B cell (primary cell): ENCODE results near the gene ICOSLG. TPM values are rescaled to one million over a fixed set of nuclear protein-coding genes. Genes with fewer than 3 reads are reported as not detected.
"Not testable (repeated sequence)": the region's sequence is repeated elsewhere in the genome, so short reads cannot be mapped to it uniquely, and the experiment has no call there.

Experiments
- ATAC-seq: fragments of 200-7000 bp; cut with Tn5 transposase; one replicate; pipeline ENCODE4 v1.10.0; 2021; ENCODE audit warnings: low read depth, mild to moderate bottlenecking, moderate number of reproducible peaks, moderate library complexity
- CTCF ChIA-PET: fragments of 350-600 bp; sonication (Branson Sonifier 250); formaldehyde crosslinking; loops from one replicate; lab custom pipeline; 2021; ENCODE audit warnings: antibody characterized with exemption, inconsistent platforms; lab: Charles Lee
- POLR2A ChIA-PET: fragments of 350-600 bp; sonication (Branson Sonifier 250); formaldehyde crosslinking; loops from one replicate; lab custom pipeline; 2021; ENCODE audit warnings: antibody characterized with exemption; lab: Charles Lee
- DNase-seq: peaks from one replicate; pipeline ENCODE4 v3.0.0; 2013
- H2AFZ ChIP-seq: 2 replicates; pipeline ENCODE4 v1.6.1; 2012; ENCODE audit warnings: mild to moderate bottlenecking, low read depth, low read length; ENCODE audit not compliant: insufficient read depth, poor library complexity, severe bottlenecking
- H3K27ac ChIP-seq, 2 donors: 1 replicate in 1 of 2; 2 replicates in 1 of 2; pipeline ENCODE4 v1.5.1; 2012 to 2013; ENCODE audit warnings: low read length in 2 of 2, mild to moderate bottlenecking in 2 of 2, moderate library complexity in 1 of 2
- H3K27me3 ChIP-seq, 4 experiments: fragments of 200-600 bp in 1 of 4; sonication (generic) in 1 of 4; replicated peaks in 1 of 4; 1 replicate in 2 of 4; 2 replicates in 2 of 4; pipeline versions ENCODE4 v1.6.1 to v1.7.0; 2013 to 2016; ENCODE audit warnings: low read length in 3 of 4, mild to moderate bottlenecking in 2 of 4, mixed read lengths in 1 of 4, moderate library complexity in 1 of 4; ENCODE audit not compliant: insufficient read depth in 4 of 4, control insufficient read depth in 3 of 4; ENCODE audit errors: control extremely low read depth in 1 of 4
- H3K36me3 ChIP-seq, 2 experiments: replicated peaks in 1 of 2; 1 replicate in 1 of 2; 2 replicates in 1 of 2; pipeline versions ENCODE4 v1.6.1 to v1.7.1; 2013; ENCODE audit warnings: low read length in 1 of 2; ENCODE audit not compliant: insufficient read depth in 2 of 2, control insufficient read depth in 1 of 2; ENCODE audit errors: control extremely low read depth in 1 of 2, extremely low read depth in 1 of 2
- H3K4me1 ChIP-seq, 2 donors: fragments of 200-600 bp in 1 of 2; sonication (generic) in 1 of 2; 1 replicate in 1 of 2; 2 replicates in 1 of 2; pipeline versions ENCODE4 v1.5.1 to v1.6.1; 2013 to 2017; ENCODE audit warnings: low read length in 2 of 2; ENCODE audit not compliant: control insufficient read depth in 2 of 2, insufficient read depth in 2 of 2
- H3K4me2 ChIP-seq: replicated peaks from 2 replicates; pipeline ENCODE3; 2012; ENCODE audit warnings: mild to moderate bottlenecking, low read depth, low read length; ENCODE audit not compliant: poor library complexity, severe bottlenecking
- H3K4me3 ChIP-seq, 5 experiments: fragments of 200-600 bp in 1 of 5; sonication (generic) in 1 of 5; 1 replicate in 3 of 5; 2 replicates in 2 of 5; pipeline versions ENCODE4 v1.5.1 to v1.7.0; 2011 to 2016; ENCODE audit warnings: low read length in 4 of 5, mild to moderate bottlenecking in 4 of 5, low read depth in 2 of 5, control low read depth in 1 of 5, moderate library complexity in 1 of 5; ENCODE audit not compliant: insufficient read depth in 1 of 5; ENCODE audit errors: control extremely low read depth in 1 of 5, extremely low read depth in 1 of 5
- H3K79me2 ChIP-seq: fragments of 200-600 bp; sonication (generic); one replicate; pipeline ENCODE4 v1.6.0; 2016; ENCODE audit warnings: low read length; ENCODE audit not compliant: control insufficient read depth, insufficient read depth
- H3K9ac ChIP-seq: fragments of 200-600 bp; sonication (generic); 2 replicates; pipeline ENCODE4 v1.6.1; 2017; ENCODE audit warnings: mild to moderate bottlenecking, low read length, moderate library complexity
- H3K9me3 ChIP-seq, 3 donors: one replicate each; pipeline versions ENCODE4 v1.6.1 to v1.7.1; 2013; ENCODE audit warnings: low read length in 2 of 3; ENCODE audit not compliant: control insufficient read depth in 2 of 3, insufficient read depth in 1 of 3; ENCODE audit errors: control extremely low read depth in 1 of 3
- H4K20me1 ChIP-seq: 2 replicates; pipeline ENCODE4 v1.6.0; 2012; ENCODE audit warnings: mild to moderate bottlenecking, low read length; ENCODE audit not compliant: insufficient read depth, control insufficient read depth, poor library complexity, severe bottlenecking
- H3K27ac Mint-ChIP-seq: one replicate; pipeline ENCODE4 v1.8.0; 2021; ENCODE audit warnings: mixed read lengths
- H3K27me3 Mint-ChIP-seq: one replicate; pipeline ENCODE4 v1.8.0; 2021; ENCODE audit warnings: mixed read lengths
- H3K4me1 Mint-ChIP-seq: one replicate; pipeline ENCODE4 v1.8.0; 2021; ENCODE audit warnings: mixed read lengths
- H3K4me3 Mint-ChIP-seq: one replicate; pipeline ENCODE4 v1.8.0; 2021; ENCODE audit warnings: mixed read lengths
- H3K9me3 Mint-ChIP-seq: one replicate; pipeline ENCODE4 v1.8.0; 2022; ENCODE audit warnings: mixed read lengths; ENCODE audit not compliant: insufficient read depth
- WGBS: methylation state at CpG from one replicate; pipeline ENCODE4 v1.1.5; 2013; ENCODE audit warnings: missing lambda C conversion rate; ENCODE audit not compliant: insufficient coverage; 5-methylcytosine and 5-hydroxymethylcytosine counted together
- intact Hi-C: fragments of 100-400 bp; cut with micrococcal nuclease; formaldehyde crosslinking; loops from one replicate; pipeline ENCODE4 v1.10.0; 2022
- polyA plus RNA-seq: library from polyadenylated mRNA; depleted of rRNA; stranded (reverse); fragments of >200 nt; gene quantifications from 2 replicates; pipeline ENCODE4 v1.2.3, GENCODE V29; 2012
- total RNA-seq, 2 donors: library from RNA; stranded (reverse); fragments of 120-200 nt in 1 of 2; gene quantifications; 1 replicate in 1 of 2; 2 replicates in 1 of 2; pipeline versions ENCODE4 v1.2.3 to v1.2.4, GENCODE V29; 2013 to 2022

Gene ICOSLG
- total and polyA plus RNA-seq, 2 donors (not counting 1 experiment from before 2014, with no cell fraction given): 40.2 to 124 TPM

DNA sequence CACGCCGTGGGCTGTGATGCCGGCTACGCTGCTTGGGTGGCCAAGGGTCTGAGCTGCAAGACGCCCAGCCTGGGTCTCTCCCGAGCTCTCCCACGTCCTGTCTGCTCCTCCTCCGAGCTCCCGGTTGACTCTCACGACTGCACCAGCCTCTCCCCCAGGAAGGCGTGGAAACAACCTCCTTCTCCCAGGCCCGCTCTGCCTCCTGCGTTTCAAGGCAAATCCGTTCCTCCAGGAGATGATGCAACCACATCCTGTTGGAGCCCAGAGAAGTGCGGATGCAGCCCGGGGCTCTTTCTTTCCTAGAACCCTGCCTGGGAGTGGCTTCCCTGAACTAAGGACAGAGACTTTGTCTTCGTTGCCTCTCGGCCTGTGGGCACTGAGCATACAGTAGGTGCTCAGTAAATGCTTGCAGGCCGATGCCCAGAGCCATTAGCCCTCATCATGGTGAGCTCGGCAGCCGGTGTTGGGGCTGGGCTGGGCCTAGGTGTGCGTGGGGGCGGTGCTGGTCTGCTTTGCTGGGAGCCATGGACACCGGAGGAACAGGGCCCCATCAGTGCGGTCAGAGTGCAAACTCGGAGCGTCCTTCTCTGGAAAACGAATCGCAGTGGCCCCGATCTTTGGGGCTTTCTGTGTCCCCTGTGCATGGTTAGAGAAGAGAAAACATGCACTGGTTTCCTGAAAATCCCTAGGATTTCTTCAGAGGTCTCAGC lies 38.0 kb downstream of the ICOSLG start:
- H3K27me3 ChIP-seq, H3K9me3 Mint-ChIP-seq, intact Hi-C loops, H2AFZ ChIP-seq, H3K36me3 ChIP-seq, H3K79me2 ChIP-seq, H3K27me3 Mint-ChIP-seq, ATAC-seq, H3K9ac ChIP-seq, H3K4me2 ChIP-seq, H3K4me3 Mint-ChIP-seq, POLR2A ChIA-PET, H3K4me3 ChIP-seq, H4K20me1 ChIP-seq, H3K27ac Mint-ChIP-seq, H3K4me1 ChIP-seq, DNase-seq, H3K27ac ChIP-seq, H3K9me3 ChIP-seq, CTCF ChIA-PET: not testable (repeated sequence)
- peaks cover 12% of the 10 kb centered on the region for H3K4me1 Mint-ChIP-seq
- WGBS: no CpG with 5 or more reads among the region's 30 CpGs

DNA sequence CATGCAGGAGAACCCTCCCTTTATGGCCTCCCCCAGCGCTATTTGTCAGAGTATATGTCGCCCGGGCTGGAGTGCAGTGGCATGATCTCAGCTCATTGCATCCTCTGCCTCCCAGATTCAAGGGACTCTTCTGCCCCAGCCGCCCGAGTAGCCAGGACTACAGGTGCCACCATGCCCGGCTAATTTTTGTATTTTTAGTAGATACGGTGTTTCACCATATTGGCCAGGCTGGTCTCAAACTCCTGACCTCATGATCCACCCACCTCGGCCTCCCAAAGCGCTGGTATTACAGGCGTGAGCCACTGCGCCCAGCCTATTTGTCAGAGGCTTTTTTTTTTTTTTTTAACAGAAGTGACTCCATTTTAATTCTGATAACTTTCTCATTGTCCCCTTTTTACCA lies 40.7 kb downstream of the ICOSLG start:
- H3K27me3 ChIP-seq, H3K9ac ChIP-seq, ATAC-seq, H3K4me3 ChIP-seq, DNase-seq, H3K9me3 ChIP-seq, CTCF ChIA-PET, H3K27me3 Mint-ChIP-seq, H2AFZ ChIP-seq, H3K79me2 ChIP-seq, H3K4me2 ChIP-seq, H3K27ac ChIP-seq, POLR2A ChIA-PET, H3K9me3 Mint-ChIP-seq, intact Hi-C loops, H4K20me1 ChIP-seq, H3K4me3 Mint-ChIP-seq, H3K36me3 ChIP-seq: not testable (repeated sequence)
- Mint-ChIP-seq H3K4me1 (peaks cover 19% of the 10 kb centered on the region), H3K27ac (peak overlapping the region; percentile 50)
- H3K4me1 ChIP-seq: peaks cover 0 to 12% of the 10 kb centered on the region in 2 donors
- 100% methylated on average over 5 of the region's 11 CpGs for WGBS
